GM21737 (cell line): ENCODE results near the gene TFEB.

Experiments used
- ATAC-seq: cut with Tn5 transposase; IDR thresholded peaks from one replicate; pipeline ENCODE4 v1.9.1; 2021; ENCODE audit warnings: mild to moderate bottlenecking, moderate library complexity; ENCODE audit not compliant: unreplicated experiment

TFEB gene

DNA sequence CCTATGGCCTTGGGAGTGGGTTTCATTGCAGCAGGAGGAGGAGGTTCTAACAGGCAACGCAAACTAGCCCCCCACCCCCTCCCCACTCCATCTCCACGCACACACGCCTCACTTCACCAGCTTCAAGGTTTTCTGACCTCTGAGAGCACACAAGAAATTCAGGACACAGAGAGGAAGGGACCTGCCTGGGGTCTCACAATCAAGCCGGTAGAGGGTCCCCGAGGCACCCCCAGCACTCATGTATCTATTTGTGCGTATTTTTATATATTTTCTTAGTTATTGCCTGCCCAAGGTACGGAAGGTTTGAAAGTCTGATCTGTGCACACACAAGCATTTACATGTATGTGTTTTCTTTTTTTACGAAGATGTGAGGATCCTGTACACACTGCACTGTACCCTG, 80.2 kb downstream of the TFEB start:
- no peak for ATAC-seq

DNA sequence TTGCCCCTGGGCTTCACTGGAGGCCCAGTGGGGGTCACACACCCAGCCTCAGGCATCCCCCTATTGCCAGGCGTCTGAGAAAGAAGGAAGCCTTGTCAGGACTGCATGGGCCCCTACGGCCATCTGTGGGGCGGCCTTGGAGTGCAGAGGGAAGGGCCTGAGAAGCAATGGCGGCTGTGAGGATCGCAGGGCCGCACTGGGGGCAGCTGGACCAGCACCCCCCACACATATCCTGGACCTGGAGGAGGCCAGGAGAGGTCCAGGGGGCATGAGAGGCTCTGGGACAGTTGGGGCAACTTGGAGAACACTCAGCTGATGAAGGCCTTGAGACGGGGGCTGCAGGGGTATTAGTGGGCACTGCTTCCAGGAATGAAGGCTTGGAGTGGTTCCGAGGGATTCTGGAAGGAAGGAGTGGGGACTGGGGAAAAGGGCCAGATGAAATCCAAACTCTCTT, 80.7 kb downstream of the TFEB start:
- ATAC-seq, result no peak

DNA sequence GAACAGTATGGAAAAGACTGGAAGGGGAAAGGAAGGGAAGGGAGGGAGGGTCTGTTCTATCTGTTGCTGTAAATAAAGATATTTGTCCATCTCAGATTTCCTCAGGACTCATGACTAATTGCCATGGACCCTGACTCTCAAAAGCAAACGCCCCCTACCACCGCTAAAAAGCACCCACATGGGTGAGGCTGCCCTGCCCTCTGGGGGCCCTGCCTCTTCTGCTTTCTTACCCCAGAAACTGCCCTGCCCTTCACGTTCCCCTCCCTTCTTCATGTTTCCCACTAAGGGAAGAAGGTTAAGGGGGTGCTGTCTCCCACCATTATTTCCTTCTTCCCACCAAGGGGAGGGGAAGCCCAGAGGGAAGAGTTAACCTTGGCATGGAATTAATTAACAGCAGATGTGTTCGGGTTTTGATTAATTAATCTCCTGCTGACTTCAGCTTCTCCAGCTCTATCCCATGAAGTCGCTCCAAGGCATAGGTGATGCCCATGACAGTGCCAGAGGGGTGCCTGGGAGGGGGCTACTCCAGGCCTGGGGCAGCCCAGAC, 81.2 kb downstream of the TFEB start:
- no peak for ATAC-seq

DNA sequence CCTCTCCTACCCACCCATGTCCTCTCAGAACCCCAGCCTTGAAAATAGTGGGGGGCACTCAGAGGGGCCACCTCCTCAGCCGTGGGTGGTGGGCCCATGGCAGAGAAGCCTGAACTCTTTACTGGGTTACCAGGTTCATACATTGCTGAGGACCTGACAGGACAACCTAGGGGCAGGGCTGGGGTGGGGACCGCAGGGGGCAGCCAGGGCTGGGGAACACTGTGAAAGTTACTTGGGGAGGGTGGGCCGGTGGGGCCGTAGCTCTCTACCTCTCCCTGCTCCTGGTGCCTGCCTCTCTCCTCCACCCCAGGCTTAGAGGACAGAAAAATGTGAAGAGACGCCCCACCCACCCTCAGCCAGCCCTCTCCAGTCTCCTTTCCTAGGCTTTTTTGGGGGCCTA, 81.7 kb downstream of the TFEB start:
- no peak for ATAC-seq

DNA sequence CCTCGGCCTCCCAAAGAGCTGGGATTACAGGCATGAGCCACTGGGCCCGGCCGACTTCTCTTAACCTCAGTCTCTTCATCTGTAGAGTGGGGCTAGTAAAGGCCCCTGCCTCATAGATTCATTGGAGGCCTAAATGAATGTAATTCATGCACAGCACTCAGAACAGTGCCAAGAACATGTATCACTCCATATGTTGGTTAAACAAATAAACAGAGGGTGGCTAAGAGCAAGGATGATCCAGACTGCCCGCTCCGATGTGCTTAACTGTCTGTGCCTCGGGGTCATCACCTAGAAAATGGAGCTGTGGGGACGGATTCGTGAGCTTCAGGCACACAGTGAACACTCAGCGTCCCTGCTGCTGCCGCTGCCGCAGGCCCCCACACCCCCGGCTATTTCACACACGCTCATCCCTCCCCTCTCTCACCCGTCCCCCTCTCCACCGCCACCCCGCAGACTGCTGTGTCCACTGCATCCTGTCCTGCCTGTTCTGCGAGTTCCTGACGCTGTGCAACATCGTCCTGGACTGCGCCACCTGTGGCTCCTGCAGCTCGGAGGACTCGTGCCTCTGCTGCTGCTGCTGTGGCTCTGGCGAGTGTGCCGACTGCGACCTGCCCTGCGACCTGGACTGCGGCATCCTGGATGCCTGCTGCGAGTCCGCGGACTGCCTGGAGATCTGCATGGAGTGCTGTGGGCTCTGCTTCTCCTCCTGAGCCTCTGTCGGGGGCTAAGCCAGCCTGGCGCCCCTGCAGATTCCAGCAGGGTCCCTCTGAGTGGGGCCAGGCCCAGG, 82.3 kb downstream of the TFEB start:
- ATAC-seq, result no peak

DNA sequence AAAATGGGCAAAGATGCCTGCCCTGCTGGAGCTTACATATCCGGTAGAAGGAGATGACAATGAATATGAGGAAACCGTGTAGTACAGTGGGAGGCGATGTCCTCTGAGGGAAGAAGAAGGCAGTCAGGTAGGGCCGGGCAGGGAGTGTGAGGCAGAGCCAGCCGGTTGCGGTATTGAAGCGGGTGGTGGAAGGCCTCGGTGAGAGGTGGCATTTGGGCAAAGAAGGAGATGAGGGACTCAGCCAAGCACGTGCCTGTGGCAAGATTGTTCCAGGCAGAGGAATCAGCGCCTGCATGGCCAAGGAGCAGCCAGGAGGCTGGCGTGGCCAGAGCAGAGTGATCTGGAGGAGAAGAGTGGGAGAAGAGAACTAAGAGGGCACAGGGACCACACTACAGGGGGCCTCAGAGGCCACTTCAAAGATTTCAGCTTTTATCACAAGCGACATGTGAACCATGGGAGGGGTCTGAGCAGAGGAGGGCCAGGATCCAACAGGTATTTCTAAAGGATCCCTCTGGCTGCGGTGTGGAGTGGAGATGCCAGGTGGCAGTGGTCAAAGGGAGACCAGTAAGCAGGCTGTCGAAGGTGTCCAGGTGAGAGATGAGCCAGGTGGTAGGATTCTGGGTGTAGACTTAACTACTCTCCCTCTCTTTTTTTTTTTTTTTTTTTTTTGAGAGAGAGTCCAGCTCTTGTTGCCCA, 83.3 kb downstream of the TFEB start:
- no peak for ATAC-seq

DNA sequence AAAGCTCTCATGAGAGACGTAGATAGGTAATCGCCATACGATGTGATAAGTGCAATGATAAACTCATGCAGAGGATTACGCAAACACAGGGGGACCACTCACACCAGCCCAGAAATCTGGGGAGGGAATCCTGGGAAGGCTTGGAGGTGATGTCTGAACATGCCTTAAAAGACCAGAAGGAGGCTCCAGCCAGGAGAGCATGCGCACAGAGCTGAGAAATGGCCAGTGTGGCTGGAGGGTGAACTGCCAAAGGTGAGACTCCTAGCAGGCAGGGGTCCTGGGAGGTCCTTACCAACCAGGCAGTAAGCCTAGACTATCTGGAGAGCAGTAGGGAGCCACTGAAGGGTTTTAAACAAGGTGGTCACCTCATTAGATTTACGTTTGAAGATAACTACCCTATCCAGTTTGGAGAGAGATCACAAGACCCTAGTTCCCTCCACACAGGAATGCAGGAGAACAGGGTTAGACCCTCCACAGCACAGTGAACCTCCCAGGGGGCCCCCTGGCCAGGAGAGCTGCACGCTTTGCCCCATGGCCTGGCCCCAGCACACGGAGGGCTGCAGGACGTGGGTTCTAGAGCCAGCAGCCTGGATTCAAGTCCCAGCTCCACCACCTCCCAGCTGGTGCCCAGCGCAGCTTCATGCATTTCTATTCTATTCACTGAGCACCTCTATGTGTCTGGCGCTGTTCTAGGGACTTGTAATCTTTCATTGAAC, 84.0 kb downstream of the TFEB start:
- no peak for ATAC-seq

DNA sequence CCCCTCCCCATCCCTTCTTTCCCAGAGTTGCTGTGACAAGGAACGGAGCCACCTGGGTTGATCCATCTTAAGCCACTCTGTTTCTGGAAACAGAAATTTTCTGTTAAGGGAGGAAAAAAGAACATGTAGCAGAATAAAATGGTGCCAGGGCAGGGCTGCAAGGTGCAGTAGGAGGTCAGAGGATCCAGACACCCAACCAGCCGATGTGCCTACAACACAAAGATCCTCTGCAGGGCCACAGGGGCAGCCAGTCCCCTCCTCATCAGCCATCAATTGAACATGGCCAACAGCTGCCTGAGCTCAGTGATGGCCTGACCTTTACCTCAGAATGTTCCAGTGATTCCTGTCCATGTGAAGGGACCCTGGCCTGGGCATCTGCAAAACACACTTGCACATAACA, 85.3 kb downstream of the TFEB start:
- no peak for ATAC-seq

DNA sequence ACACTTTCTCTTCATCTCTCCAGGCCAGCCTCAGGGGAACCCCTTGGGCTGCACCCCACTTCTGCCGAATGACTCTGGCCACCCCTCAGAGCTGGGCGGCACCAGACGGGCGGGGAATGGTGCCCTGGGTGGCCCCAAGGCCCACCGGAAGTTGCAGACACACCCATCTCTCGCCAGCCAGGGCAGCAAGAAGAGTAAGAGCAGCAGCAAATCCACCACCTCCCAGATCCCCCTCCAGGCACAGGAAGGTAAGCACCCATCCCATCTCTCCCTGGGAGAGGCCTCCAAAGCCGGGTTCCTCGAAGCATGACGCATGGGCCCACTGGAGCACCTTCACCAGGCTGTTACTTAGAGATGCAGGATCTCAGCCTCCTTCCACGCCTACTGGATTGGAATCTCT, 85.8 kb downstream of the TFEB start:
- no peak for ATAC-seq

DNA sequence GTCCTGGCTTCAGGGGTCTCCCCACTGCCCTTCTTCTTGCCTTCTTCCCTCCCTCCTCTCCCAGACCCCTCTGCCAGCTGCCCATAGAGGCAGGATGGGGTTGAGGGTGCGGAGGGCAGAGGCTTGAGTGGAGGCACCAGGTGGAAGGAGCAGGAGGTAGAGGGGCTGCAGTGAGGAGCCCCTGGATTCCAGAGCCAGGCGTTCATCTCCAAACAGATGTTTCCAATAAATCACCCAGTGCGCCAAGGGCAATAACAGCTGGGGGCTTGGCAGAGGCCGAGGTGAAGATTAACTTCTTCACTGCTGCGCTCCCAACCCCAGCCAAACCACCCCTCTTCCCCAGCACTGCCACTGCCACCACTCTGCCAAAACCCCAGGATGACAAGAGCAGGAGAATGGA, 86.5 kb downstream of the TFEB start:
- ATAC-seq, result no peak

DNA sequence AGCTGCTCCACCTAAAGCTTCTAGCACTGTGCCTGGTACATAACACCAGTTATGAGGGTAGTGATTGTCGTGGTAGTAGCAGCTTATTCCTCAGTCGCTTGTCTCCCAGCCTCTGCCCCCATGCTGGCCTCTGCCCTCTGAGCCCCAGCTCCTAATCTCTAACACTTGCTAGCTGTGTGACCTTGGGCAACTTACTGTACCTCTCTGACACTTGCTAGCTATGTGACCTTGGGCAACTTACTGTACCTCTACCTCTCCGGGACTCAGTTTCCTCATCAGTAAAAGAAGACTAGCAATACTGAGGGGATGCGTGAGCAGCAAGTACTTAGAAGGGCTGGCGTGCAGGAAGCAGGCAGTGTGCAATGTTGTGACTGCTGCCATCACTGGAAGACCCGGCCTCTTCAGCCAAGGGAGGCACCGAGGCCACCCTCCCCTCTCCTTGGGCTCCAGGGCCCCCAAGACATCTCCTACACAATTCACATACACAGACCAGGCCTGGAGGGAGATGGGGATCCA, 87.3 kb downstream of the TFEB start:
- ATAC-seq, result no peak

DNA sequence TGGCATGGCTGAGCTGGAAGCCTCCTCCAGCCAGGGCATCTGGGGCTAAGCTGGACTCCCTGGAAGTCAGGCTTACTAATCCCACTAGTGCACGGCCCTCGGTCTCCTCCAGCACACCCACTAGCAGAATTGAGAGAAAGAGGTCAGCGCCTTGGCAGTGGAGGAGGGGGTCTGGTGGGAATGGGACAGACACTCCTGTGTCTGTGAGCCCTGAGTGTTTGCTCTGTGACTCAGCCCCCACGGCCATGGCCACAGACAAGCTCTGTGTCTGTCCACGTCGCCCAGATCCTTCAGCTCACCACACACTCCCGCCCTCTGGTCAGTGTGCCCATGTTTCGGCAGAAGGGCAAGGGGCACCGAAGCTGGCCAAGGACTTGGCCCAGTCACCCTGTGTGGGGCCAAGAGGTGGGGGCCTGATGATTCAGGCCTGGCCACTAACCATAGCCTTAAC, 88.3 kb downstream of the TFEB start:
- ATAC-seq, result no peak

DNA sequence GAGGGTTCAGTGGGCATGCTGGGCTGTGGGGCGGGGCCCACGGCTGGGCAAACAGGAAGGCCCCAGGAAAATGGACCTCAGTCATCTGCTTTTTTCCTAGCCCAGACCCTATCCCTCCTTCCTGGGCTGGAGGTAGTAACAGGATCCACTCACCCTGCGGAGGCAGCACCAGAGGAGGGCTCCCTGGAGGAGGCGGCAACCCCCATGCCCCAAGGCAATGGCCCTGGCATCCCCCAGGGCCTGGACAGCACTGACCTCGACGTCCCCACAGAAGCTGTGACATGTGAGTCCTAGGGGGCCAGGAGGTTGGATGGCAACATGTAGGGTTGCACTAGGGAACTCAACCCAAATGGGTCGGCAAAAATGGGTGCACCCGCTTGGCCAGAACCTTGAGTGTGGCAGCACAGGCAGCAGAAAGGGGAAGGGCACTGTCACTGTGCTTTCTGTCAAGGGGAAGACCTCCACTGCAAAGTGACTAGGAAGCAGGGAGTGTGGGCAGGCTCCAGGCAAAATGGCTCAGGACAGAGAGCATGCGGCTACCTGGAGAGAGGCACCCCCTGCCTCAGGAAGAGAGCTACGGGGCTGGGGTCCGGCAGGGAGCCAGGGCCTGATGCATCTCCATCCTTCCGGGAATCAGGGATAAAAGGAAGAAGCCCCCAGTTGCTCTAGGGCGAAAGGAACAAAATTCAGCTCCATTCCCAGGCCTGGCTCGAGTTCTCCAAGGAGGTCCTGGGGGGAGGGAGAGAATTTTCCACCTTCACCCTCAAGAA, 89.2 kb downstream of the TFEB start:
- ATAC-seq, result no peak

DNA sequence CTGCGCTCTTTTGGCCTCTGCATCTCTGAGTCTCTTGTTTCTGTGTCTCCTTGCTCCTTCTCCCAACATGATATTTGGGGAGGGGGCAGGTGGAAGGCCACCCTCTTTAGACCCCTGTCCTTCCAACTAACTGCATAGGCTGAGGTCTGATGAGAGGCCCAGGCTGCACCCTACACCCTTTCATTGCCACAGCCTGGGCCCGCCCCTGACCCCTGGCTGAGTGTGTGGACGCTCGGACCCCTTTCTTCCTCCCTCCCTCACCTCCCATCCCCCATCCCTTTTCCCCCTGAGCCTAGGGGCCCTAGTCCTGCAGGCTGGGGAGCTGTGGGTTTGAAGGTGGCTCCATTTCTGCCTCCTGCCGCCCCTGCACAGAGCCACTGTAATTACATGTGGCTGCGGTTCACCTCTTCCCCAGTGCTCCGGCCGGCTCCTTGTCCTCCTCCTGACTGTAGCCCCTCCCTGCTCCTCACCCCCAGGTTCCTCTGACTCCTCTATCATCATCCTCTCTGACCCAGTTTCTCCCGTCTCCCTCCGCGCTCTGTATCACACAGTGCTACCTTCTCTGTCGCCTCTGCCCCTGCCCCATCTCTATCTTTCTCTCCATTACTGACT, 90.3 kb downstream of the TFEB start:
- ATAC-seq, result no peak

DNA sequence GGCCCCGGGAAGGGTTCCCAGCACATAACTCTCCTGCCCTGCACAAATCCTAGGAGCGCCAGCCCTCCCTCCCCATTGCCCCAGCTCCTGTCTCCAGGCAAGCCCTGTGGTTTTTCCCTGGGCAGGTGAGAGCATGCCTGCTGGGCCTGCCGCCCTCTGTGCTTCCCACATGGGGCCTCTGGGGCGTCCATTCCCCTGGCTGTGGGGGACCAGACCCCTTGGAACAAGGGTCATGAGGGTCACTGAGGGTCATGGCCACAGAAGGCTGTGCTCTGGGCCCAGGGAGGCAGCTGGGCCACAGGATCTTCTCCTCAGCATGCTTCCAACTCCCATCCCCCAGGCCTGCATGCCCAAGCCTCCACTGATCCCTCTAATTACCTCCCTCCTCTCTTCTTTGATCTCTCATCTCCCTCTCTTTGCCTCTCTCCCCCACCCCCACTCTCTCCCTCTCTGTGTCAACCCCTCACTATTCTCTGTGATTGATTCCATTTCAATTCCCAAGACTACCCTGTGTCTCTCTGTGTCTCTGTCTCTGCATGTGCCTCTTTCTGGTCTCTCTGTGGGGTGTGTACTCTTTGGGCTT, 91.0 kb downstream of the TFEB start:
- ATAC-seq, result no peak

DNA sequence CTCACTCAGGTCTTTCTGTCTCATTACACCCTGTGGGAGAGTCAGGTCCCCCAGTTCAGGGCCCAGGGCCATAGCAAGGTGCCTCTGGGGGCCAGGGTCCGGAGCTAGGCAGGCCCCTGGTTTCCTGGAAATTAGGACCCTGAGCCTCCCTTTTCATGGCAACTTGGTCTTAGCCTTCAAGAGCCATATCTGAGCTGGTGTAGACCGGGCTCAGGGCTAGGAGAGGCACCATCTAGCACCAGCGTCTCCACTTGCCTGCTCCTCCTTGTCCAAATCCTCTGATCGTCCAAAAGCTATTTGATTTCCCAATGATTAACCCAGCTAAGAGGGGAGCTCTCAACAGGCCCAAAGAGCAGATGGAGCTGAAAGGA, 91.5 kb downstream of the TFEB start:
- ATAC-seq, result no peak

DNA sequence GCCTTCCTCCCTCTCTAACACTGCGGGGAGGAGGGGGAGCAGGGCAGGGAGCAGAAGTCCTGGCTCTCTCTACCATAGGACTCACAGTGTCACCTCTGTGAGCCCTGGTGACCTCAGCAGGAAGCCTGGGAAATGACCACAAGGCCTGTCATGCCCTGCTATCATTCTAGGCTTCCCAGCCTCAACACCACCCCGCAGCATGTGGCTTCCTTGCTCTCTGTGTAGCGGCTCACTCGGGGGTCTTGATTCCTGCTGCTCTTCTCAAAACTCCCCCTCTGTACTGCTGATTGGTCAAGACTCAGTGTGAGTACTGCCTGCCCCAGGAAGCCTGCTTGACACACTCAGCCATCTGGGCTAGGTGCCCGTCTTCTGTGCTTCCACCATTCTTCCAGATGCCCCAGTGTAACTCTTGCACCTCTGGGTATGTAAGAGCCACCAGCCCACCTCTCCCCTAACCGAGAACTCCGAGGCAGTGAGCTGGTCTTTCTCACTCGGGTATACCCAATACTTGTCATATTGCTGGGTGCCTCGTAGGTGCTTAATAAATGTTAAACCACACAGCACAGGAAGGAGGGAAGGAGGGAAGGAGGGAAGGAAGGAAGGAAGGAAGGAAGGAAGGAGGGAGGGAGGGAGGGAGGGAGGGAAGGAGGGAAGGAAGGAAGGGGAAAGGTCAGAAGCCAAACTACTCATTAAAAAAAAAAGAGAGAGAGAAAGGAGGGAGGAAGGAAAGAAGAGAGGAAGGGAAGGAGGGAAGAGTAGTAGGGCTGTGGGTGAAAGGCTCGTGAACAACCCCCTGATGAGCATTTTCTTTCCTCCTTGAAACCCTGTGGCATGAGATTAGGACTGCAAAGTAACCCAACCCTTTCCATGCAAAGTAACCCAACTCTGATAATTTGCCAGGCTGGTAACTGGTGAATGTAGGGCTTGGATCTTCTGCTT, 92.2 kb downstream of the TFEB start:
- ATAC-seq, result no peak

DNA sequence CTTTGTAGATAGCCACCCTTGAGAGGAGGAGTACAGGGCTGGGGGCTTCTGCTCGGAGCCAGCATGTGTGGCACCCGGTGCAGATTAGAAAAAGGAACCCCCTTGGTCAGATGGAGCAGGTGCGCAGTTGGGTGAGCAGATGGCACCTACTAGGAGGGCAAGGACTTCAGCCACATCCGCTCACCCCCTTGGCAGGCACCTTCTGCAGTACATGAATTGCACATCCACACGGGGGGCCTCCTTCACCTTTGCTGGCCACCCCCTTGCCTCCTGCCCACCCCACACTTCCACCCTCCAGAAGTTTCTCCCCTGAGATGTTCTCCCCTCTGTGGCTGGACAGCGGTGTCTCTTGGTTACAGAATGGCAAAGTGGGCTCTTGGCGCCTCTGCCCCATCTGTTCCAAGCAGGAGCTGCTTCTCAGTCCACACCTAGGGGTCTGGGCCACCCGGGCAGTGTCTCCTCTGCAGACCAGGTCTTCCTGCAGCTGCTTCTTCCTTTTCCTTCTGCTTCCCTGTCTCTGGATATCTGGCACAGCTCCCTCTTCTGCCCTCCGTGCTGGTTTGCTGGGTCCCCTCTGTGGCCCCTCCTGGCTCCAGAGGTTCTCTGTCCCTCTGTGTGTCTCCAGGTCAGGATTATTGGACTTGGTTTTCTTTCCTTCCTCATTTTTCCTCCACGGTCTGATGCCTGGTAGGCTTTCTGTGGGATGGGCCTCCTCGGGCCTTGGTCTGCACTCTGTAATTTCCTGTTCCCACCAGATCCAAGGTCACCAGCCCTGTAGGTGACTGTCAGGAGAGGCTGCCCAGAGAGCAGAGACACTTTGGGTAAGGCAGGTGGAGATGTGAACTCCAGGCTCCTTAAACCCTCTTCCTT, 93.1 kb downstream of the TFEB start:
- no peak for ATAC-seq
